ENCODE data around the gene MGAT4C. TPM values are rescaled to one million over a fixed set of nuclear protein-coding genes. Genes with fewer than 3 reads are reported as not detected.

The MGAT4C gene
- total RNA-seq, 1 experiment from 2014 or later = not detected

DNA sequence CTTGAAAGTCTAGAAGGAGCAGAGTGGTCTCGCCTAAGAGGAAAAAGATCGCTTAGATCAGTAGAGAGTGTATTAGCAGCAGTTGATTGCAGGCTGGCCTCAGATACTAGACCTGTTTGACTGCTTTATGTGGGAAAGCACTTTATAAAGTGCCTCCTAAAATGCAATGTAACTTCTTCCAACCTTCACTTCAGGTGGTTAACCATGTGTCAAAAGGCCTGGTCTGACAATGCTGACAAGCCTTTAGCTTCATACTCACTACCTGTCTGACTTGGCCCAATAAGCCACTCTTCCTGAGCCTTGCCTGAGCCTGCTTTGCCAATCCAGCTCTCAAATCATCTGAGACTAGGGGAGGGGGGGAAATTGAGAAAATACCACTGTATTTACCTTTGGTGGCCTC, 14.6 kb downstream of the MGAT4C start:
- H3K9me3 Mint-ChIP-seq (ENCODE audit: unreplicated experiment) = no peaks in the 10 kb centered on the region
- Histone ChIP-seq H3K27me3 (replicated peaks; ENCODE audit: control insufficient read depth, insufficient read depth, low read length) (no peaks in the 10 kb centered on the region), H3K36me3 (ENCODE audit: control insufficient read depth, insufficient read depth, low read length) (no peaks in the 10 kb centered on the region), H3K4me1 (no peaks in the 10 kb centered on the region), H3K9me3 (no peaks in the 10 kb centered on the region), H3K4me3 (ENCODE audit: low read depth, low read length) (no peak overlapping the region)
- CTCF ChIA-PET = no interaction called here
- no peak overlapping the region for H3K27ac Mint-ChIP-seq (ENCODE audit: unreplicated experiment)
- no peaks in the 10 kb centered on the region for H3K4me1 Mint-ChIP-seq (ENCODE audit: low read depth, unreplicated experiment)
- intact Hi-C loops (cut with micrococcal nuclease; ENCODE audit: unreplicated experiment) = no loop called here
- no TSS peak for BruUV-seq (replicated peaks)
- TF ChIP-seq, protein P1, sequence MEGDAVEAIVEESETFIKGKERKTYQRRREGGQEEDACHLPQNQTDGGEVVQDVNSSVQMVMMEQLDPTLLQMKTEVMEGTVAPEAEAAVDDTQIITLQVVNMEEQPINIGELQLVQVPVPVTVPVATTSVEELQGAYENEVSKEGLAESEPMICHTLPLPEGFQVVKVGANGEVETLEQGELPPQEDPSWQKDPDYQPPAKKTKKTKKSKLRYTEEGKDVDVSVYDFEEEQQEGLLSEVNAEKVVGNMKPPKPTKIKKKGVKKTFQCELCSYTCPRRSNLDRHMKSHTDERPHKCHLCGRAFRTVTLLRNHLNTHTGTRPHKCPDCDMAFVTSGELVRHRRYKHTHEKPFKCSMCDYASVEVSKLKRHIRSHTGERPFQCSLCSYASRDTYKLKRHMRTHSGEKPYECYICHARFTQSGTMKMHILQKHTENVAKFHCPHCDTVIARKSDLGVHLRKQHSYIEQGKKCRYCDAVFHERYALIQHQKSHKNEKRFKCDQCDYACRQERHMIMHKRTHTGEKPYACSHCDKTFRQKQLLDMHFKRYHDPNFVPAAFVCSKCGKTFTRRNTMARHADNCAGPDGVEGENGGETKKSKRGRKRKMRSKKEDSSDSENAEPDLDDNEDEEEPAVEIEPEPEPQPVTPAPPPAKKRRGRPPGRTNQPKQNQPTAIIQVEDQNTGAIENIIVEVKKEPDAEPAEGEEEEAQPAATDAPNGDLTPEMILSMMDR (IDR thresholded peaks at IDR 0.05; ENCODE audit: insufficient read depth in 1 of 2, low read depth in 1 of 2, low read length in 1 of 2, severe bottlenecking in 1 of 2, unreplicated experiment in 1 of 2) = no peak
- H3K27me3 Mint-ChIP-seq (ENCODE audit: insufficient read depth, unreplicated experiment) = no peaks in the 10 kb centered on the region
- no peaks in the 10 kb centered on the region for H3K36me3 Mint-ChIP-seq (ENCODE audit: insufficient read depth, unreplicated experiment)
- POLR2A ChIA-PET = no interaction called here
- no peak for DNase-seq
- H3K4me3 Mint-ChIP-seq (ENCODE audit: unreplicated experiment) = no peak overlapping the region

DNA sequence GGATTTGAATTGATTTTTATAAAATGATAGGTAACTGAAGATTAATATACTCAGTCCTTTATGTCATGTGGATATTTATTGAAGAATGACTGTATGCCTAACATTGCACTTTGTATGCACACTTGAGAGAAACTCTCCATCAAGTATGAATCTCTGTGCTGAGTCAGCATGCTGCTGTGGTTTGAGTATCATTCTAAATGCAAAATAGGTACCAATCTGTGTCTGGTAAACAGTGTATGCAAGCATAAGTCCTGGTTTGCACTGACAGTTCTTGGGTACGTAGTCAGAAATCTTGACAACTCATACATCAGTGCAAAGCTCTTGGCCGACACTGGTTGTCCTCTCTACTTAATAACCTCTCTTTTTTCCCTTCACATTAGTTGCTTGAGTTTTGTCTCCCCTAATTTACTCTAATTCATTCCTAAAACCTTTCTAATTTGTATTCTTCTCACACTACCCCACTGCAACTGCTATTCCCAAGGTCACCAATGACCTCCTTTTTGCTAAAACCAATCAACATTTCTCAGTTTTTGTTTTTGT, 21.8 kb downstream of the MGAT4C start:
- H3K4me3 ChIP-seq (ENCODE audit: low read depth, low read length) = no peak overlapping the region
- Mint-ChIP-seq H3K27me3 (ENCODE audit: insufficient read depth, unreplicated experiment) (peaks cover 8% of the 10 kb centered on the region), H3K36me3 (ENCODE audit: insufficient read depth, unreplicated experiment) (no peaks in the 10 kb centered on the region), H3K4me1 (ENCODE audit: low read depth, unreplicated experiment) (no peaks in the 10 kb centered on the region), H3K27ac (ENCODE audit: unreplicated experiment) (no peak overlapping the region), H3K4me3 (ENCODE audit: unreplicated experiment) (no peak overlapping the region), H3K9me3 (ENCODE audit: unreplicated experiment) (no peaks in the 10 kb centered on the region)
- H3K4me1 ChIP-seq = no peaks in the 10 kb centered on the region
- POLR2A ChIA-PET = no interaction called here
- no TSS peak for BruUV-seq (replicated peaks)
- TF ChIP-seq, protein P1 (IDR thresholded peaks at IDR 0.05; ENCODE audit: insufficient read depth in 1 of 2, low read depth in 1 of 2, low read length in 1 of 2, severe bottlenecking in 1 of 2, unreplicated experiment in 1 of 2) = no peak
- no peak for DNase-seq
- H3K36me3 ChIP-seq (ENCODE audit: control insufficient read depth, insufficient read depth, low read length) = no peaks in the 10 kb centered on the region
- intact Hi-C loops (cut with micrococcal nuclease; ENCODE audit: unreplicated experiment) = no loop called here
- CTCF ChIA-PET = no interaction called here
- no peaks in the 10 kb centered on the region for H3K27me3 ChIP-seq (replicated peaks; ENCODE audit: control insufficient read depth, insufficient read depth, low read length)
- no peaks in the 10 kb centered on the region for H3K9me3 ChIP-seq

DNA sequence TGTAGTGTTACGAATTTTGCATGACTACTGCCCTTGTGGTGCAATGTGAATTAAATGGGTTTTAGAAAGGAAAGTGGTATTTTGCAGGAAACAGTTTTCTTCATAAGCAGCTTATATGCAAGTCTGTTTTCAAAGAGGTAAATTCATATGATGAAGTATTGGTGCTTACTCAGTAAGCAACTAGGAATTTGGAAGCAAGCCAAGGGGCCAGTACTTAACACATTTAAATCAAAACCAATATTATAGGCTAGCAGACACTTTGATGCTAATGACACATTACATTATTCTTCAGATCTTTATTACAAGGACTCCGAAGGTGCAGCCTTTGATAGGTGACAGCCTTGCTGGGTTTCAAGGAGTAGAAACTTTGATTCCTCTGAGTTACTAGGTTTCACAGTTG, 23.1 kb downstream of the MGAT4C start:
- H3K36me3 ChIP-seq (ENCODE audit: control insufficient read depth, insufficient read depth, low read length) = no peaks in the 10 kb centered on the region
- BruUV-seq (replicated peaks) = no TSS peak
- intact Hi-C loops (cut with micrococcal nuclease; ENCODE audit: unreplicated experiment) = no loop called here
- H3K4me3 Mint-ChIP-seq (ENCODE audit: unreplicated experiment) = no peak overlapping the region
- H3K4me3 ChIP-seq (ENCODE audit: low read depth, low read length) = no peak overlapping the region
- no peaks in the 10 kb centered on the region for H3K9me3 ChIP-seq
- no peaks in the 10 kb centered on the region for H3K4me1 ChIP-seq
- no peak overlapping the region for H3K27ac Mint-ChIP-seq (ENCODE audit: unreplicated experiment)
- no peaks in the 10 kb centered on the region for H3K27me3 ChIP-seq (replicated peaks; ENCODE audit: control insufficient read depth, insufficient read depth, low read length)
- H3K36me3 Mint-ChIP-seq (ENCODE audit: insufficient read depth, unreplicated experiment) = no peaks in the 10 kb centered on the region
- CTCF ChIA-PET = no interaction called here
- POLR2A ChIA-PET = no interaction called here
- TF ChIP-seq, protein P1 (IDR thresholded peaks at IDR 0.05; ENCODE audit: insufficient read depth in 1 of 2, low read depth in 1 of 2, low read length in 1 of 2, severe bottlenecking in 1 of 2, unreplicated experiment in 1 of 2) = no peak
- DNase-seq = no peak
- H3K9me3 Mint-ChIP-seq (ENCODE audit: unreplicated experiment) = no peaks in the 10 kb centered on the region
- no peaks in the 10 kb centered on the region for H3K4me1 Mint-ChIP-seq (ENCODE audit: low read depth, unreplicated experiment)
- peaks cover 8% of the 10 kb centered on the region for H3K27me3 Mint-ChIP-seq (ENCODE audit: insufficient read depth, unreplicated experiment)

Data from Caco-2 (cell line).